ENCODE data around the gene PMM2.

The PMM2 gene

DNA sequence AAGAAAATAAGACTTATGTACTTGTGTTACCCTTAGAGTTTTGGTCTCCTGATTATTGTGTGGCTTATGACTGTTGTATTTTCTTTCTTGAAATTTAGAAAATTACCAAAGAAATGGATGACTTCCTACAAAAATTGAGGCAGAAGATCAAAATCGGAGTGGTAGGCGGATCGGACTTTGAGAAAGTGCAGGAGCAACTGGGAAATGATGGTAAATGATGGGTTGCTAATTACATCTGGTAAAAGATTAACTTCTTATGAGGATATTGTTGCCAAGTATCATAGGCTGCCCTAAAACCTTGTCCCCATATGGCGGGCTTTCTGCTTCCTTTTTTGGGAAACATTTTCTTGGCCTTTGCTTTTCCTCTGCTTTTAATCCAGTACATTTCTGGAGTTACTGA is 4.1 kb downstream of the PMM2 start:
- no peak for TF ChIP-seq ZBTB7A (IDR thresholded peaks at IDR 0.05; ENCODE audit: low read depth)
- TF ChIP-seq, protein P1, sequence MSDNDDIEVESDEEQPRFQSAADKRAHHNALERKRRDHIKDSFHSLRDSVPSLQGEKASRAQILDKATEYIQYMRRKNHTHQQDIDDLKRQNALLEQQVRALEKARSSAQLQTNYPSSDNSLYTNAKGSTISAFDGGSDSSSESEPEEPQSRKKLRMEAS (IDR thresholded peaks at IDR 0.05) = no peak
- no peak for TF ChIP-seq CREB1 (IDR thresholded peaks at IDR 0.05; ENCODE audit: low read depth)
- TF ChIP-seq FOXM1 (IDR thresholded peaks at IDR 0.05; ENCODE audit: borderline replicate concordance, low read depth) = no peak
- TF ChIP-seq YY1 (IDR thresholded peaks at IDR 0.05; ENCODE audit: low read depth) = no peak
- TF ChIP-seq EP300 (IDR thresholded peaks at IDR 0.05; ENCODE audit: borderline replicate concordance) = no peak
- no peak for TF ChIP-seq TAF1 (IDR thresholded peaks at IDR 0.05; ENCODE audit: low read depth)
- TF ChIP-seq TCF12 (IDR thresholded peaks at IDR 0.05; ENCODE audit: low read depth) = no peak

DNA sequence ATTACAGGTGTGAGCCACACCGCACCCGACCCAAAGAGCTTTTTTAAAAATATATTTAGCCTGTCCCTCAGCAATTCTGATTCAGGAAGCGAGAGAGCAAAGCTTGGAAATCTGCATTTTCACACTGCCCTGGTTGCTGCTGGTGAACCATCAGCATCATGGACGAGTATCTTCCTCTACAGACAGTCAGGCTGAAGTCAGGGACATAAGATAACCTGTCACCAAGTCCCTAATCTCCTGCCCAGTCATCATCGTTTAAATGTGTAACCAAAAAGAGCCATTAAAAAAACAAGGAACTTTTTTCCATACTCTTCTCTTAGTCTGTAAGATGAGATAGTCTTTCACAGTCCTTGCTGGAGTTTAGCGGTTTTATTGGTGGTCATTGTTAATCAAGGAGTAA is 6.7 kb downstream of the PMM2 start:
- TF ChIP-seq, protein P1 (IDR thresholded peaks at IDR 0.05) = no peak
- no peak for TF ChIP-seq CREB1 (IDR thresholded peaks at IDR 0.05; ENCODE audit: low read depth)
- no peak for TF ChIP-seq CEBPB (IDR thresholded peaks at IDR 0.05)
- TF ChIP-seq, protein P2, sequence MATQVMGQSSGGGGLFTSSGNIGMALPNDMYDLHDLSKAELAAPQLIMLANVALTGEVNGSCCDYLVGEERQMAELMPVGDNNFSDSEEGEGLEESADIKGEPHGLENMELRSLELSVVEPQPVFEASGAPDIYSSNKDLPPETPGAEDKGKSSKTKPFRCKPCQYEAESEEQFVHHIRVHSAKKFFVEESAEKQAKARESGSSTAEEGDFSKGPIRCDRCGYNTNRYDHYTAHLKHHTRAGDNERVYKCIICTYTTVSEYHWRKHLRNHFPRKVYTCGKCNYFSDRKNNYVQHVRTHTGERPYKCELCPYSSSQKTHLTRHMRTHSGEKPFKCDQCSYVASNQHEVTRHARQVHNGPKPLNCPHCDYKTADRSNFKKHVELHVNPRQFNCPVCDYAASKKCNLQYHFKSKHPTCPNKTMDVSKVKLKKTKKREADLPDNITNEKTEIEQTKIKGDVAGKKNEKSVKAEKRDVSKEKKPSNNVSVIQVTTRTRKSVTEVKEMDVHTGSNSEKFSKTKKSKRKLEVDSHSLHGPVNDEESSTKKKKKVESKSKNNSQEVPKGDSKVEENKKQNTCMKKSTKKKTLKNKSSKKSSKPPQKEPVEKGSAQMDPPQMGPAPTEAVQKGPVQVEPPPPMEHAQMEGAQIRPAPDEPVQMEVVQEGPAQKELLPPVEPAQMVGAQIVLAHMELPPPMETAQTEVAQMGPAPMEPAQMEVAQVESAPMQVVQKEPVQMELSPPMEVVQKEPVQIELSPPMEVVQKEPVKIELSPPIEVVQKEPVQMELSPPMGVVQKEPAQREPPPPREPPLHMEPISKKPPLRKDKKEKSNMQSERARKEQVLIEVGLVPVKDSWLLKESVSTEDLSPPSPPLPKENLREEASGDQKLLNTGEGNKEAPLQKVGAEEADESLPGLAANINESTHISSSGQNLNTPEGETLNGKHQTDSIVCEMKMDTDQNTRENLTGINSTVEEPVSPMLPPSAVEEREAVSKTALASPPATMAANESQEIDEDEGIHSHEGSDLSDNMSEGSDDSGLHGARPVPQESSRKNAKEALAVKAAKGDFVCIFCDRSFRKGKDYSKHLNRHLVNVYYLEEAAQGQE (IDR thresholded peaks at IDR 0.05; ENCODE audit: low read depth) = no peak
- TF ChIP-seq TCF12 (IDR thresholded peaks at IDR 0.05; ENCODE audit: low read depth) = no peak
- no peak for TF ChIP-seq FOXM1 (IDR thresholded peaks at IDR 0.05; ENCODE audit: borderline replicate concordance, low read depth)
- no peak for TF ChIP-seq NFIC (IDR thresholded peaks at IDR 0.05)
- TF ChIP-seq ZBTB7A (IDR thresholded peaks at IDR 0.05; ENCODE audit: low read depth) = no peak
- no peak for TF ChIP-seq YY1 (IDR thresholded peaks at IDR 0.05; ENCODE audit: low read depth)

DNA sequence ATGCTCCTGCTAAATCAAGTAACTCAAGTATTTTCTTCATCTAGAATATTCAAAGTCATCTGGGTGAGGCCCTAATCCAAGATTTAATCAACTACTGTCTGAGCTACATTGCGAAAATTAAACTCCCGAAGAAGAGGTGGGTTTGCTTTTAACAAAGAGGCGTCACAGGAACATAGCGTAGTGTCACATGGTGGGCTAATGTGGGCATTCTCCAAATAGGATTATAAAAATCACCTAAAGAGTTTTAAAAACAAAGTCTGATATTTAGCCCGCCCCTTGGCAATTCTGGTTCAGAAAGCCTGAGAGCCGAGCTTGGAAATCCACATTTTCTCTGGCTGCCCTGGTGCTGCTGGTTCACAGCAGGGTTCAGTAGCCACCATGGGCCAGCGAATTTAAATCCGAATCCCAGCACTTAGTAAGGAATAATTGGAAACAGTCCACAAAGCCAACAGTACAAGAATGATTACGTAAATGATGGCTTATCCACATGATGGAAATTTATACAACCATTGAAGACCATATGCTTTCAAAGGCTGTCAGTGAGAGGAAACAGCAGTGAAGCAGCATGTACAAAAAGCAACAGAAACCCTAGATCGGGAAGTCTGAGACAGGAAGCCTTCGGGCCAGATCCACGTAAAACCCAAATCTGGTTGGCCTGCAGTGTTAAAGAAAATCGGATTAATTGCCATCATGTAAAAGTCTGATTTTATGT is 8.8 kb downstream of the PMM2 start:
- TF ChIP-seq TAF1 (IDR thresholded peaks at IDR 0.05; ENCODE audit: low read depth) (no peak), RAD21 (IDR thresholded peaks at IDR 0.05; ENCODE audit: low read depth) (no peak), CREB1 (IDR thresholded peaks at IDR 0.05; ENCODE audit: low read depth) (no peak), TCF12 (IDR thresholded peaks at IDR 0.05; ENCODE audit: low read depth) (no peak), NFIC (IDR thresholded peaks at IDR 0.05) (no peak), ZBTB7A (IDR thresholded peaks at IDR 0.05; ENCODE audit: low read depth) (no peak), EGR1 (IDR thresholded peaks at IDR 0.05) (no peak), CEBPB (IDR thresholded peaks at IDR 0.05) (no peak), EP300 (IDR thresholded peaks at IDR 0.05; ENCODE audit: borderline replicate concordance) (no peak), TEAD4 (IDR thresholded peaks at IDR 0.05) (no peak), YY1 (IDR thresholded peaks at IDR 0.05; ENCODE audit: low read depth) (no peak)
- TF ChIP-seq, protein P1 (IDR thresholded peaks at IDR 0.05) = no peak
- TF ChIP-seq, protein P3, sequence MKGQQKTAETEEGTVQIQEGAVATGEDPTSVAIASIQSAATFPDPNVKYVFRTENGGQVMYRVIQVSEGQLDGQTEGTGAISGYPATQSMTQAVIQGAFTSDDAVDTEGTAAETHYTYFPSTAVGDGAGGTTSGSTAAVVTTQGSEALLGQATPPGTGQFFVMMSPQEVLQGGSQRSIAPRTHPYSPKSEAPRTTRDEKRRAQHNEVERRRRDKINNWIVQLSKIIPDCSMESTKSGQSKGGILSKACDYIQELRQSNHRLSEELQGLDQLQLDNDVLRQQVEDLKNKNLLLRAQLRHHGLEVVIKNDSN (IDR thresholded peaks at IDR 0.05) = no peak
- TF ChIP-seq, protein P2 (IDR thresholded peaks at IDR 0.05; ENCODE audit: low read depth) = no peak

DNA sequence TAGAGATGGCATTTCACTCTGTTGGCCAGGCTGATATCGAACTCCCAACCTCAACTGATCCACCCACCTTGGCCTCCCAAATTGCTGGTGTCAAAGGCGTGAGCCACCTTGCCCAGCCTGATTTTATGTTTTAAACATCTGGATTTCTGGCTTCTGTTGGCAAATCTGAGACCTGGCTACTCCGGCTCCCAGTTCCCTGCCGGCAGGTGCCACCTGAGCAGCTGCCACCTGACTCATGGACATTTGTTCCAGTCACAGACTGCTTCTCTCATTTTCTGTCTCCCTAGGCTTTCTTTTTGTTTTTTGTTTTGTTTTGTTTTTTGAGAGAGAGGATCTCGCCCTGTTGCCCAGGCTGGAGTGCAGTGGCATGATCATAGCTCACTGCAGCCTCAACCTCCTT is 9.6 kb downstream of the PMM2 start:
- TF ChIP-seq EGR1 (IDR thresholded peaks at IDR 0.05) = no peak
- no peak for TF ChIP-seq TEAD4 (IDR thresholded peaks at IDR 0.05)
- TF ChIP-seq FOXM1 (IDR thresholded peaks at IDR 0.05; ENCODE audit: borderline replicate concordance, low read depth) = no peak
- TF ChIP-seq CEBPB (IDR thresholded peaks at IDR 0.05) = no peak
- TF ChIP-seq YY1 (IDR thresholded peaks at IDR 0.05; ENCODE audit: low read depth) = no peak
- TF ChIP-seq ZBTB7A (IDR thresholded peaks at IDR 0.05; ENCODE audit: low read depth) = no peak
- TF ChIP-seq, protein P3 (IDR thresholded peaks at IDR 0.05) = no peak
- TF ChIP-seq TAF1 (IDR thresholded peaks at IDR 0.05; ENCODE audit: low read depth) = no peak
- no peak for TF ChIP-seq TCF12 (IDR thresholded peaks at IDR 0.05; ENCODE audit: low read depth)
- TF ChIP-seq, protein P1 (IDR thresholded peaks at IDR 0.05) = no peak
- TF ChIP-seq EP300 (IDR thresholded peaks at IDR 0.05; ENCODE audit: borderline replicate concordance) = no peak
- TF ChIP-seq, protein P2 (IDR thresholded peaks at IDR 0.05; ENCODE audit: low read depth) = no peak
- TF ChIP-seq CREB1 (IDR thresholded peaks at IDR 0.05; ENCODE audit: low read depth) = no peak
- TF ChIP-seq RAD21 (IDR thresholded peaks at IDR 0.05; ENCODE audit: low read depth) = no peak
- TF ChIP-seq NFIC (IDR thresholded peaks at IDR 0.05) = no peak

Measured in Ishikawa (cell line).